GM18873 (cell line): ENCODE results near the gene STRA8.

Experiments used
- ATAC-seq: cut with Tn5 transposase; IDR thresholded peaks from one replicate; pipeline ENCODE4 v1.9.1; 2021; ENCODE audit warnings: mild to moderate bottlenecking, moderate library complexity, moderate number of reproducible peaks; ENCODE audit not compliant: unreplicated experiment, low FRiP score

The STRA8 gene

GRCh38 chr7:135235841-135236240 lies 2.2 kb downstream of the STRA8 start:
- no peak for ATAC-seq

GRCh38 chr7:135236727-135237126 lies 3.1 kb downstream of the STRA8 start:
- ATAC-seq: peak; percentile 87

- no peak for ATAC-seq
These were observed 4.6 kb downstream of the STRA8 start for GRCh38 chr7:135238112-135238744.

GRCh38 chr7:135239263-135239662 lies 5.6 kb downstream of the STRA8 start:
- ATAC-seq: no peak

- ATAC-seq: no peak
These were observed 6.8 kb downstream of the STRA8 start for GRCh38 chr7:135240441-135240840.

- ATAC-seq: no peak
These were observed 8.6 kb downstream of the STRA8 start for GRCh38 chr7:135242096-135242684.

- no peak for ATAC-seq
These were observed 11.9 kb downstream of the STRA8 start for GRCh38 chr7:135245226-135246190.

- ATAC-seq: no peak
These were observed 12.7 kb downstream of the STRA8 start for GRCh38 chr7:135246191-135246825.

GRCh38 chr7:135247746-135248471 lies 14.3 kb downstream of the STRA8 start:
- ATAC-seq: no peak

- no peak for ATAC-seq
These were observed 14.9 kb downstream of the STRA8 start for GRCh38 chr7:135248546-135248945.

GRCh38 chr7:135251496-135252391 lies 18.1 kb downstream of the STRA8 start:
- no peak for ATAC-seq

- no peak for ATAC-seq
These were observed 20.5 kb downstream of the STRA8 start for GRCh38 chr7:135253851-135254771.

GRCh38 chr7:135257790-135258189 lies 24.2 kb downstream of the STRA8 start:
- no peak for ATAC-seq

GRCh38 chr7:135258585-135258984 lies 24.9 kb downstream of the STRA8 start:
- no peak for ATAC-seq

GRCh38 chr7:135259702-135260101 lies 26.1 kb downstream of the STRA8 start:
- no peak for ATAC-seq

GRCh38 chr7:135260470-135260869 lies 26.8 kb downstream of the STRA8 start:
- no peak for ATAC-seq

GRCh38 chr7:135260930-135261721 lies 27.5 kb downstream of the STRA8 start:
- ATAC-seq: no peak
